ENCODE measurements around the gene LMBR1L.

Gene LMBR1L

DNA sequence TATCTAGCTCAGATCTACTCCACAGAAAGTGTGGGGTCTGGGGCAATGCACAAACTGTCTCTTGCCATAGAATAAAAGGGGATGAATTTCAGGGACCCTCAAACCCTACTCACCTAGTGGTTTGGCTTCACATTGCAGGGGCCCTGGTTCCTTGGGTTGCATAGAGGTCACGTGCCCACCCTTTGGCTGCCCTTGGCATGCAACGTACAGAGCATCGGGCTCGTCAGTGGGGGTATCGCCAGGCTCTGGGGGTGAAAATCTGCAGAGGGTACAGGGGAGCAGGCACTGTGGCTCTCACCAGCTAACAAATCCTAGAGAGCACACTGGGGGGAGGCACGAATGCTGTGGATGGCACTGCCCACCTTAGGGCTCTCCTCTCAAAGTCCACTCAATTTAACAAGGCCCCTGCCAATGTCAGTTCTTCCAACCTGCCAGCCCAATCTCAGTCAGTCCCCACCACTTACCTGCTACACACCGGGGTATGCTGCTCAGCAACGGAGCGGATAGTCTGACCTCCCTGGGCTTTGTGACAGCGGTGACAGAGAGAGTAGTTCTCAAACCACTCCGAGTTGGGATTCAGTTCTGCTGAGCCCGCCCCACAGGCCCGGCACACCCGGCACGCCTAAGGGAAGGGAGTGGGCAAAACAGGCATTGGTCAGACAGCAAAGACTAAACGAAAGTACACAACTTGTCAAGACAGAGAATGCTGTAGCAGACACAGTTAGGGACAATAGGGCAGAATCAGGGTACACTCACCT lies 58.0 kb downstream of the LMBR1L start:
- DNase-seq (ENCODE audit: low read depth): no peak

- DNase-seq (ENCODE audit: low read depth): no peak
These were observed 58.7 kb downstream of the LMBR1L start for GRCh38 chr12:49051777-49052438.

GRCh38 chr12:49051373-49051764 lies 59.3 kb downstream of the LMBR1L start:
- no peak for DNase-seq (ENCODE audit: low read depth)

- no peak for DNase-seq (ENCODE audit: low read depth)
These were observed 59.9 kb downstream of the LMBR1L start for GRCh38 chr12:49050507-49051372.

- no peak for DNase-seq (ENCODE audit: low read depth)
These were observed 61.0 kb downstream of the LMBR1L start for GRCh38 chr12:49049566-49050224.

DNA sequence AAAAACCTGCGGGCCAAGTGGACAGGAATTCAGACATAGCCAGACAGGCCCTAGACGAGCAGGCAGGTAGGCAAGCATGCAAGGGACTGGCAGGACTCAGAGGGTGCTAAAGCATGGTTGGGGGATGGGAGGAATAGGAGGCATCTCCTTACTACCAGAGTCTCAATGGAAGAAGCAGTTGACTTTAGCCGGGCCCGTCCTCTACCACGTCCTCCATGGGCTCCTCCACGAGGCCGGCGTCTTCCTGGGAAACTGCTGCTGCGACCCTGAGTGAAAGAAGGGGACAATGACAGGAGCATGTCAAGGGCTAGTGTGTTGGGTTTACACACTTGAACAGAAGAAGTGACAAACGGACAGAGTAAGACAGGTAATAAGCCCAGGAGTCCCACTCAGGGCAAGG lies 61.7 kb downstream of the LMBR1L start:
- no peak for DNase-seq (ENCODE audit: low read depth)
